Stimulated activated naive CD4-positive, alpha-beta T cell treated with Interleukin-2 at 50 U/mL for 16 hours (primary cell): ENCODE results near the gene CYBA.

Source experiments
- DNase-seq: peaks from one replicate; lab custom pipeline; 2025; lab: John Stamatoyannopoulos, UW

Gene CYBA

DNA sequence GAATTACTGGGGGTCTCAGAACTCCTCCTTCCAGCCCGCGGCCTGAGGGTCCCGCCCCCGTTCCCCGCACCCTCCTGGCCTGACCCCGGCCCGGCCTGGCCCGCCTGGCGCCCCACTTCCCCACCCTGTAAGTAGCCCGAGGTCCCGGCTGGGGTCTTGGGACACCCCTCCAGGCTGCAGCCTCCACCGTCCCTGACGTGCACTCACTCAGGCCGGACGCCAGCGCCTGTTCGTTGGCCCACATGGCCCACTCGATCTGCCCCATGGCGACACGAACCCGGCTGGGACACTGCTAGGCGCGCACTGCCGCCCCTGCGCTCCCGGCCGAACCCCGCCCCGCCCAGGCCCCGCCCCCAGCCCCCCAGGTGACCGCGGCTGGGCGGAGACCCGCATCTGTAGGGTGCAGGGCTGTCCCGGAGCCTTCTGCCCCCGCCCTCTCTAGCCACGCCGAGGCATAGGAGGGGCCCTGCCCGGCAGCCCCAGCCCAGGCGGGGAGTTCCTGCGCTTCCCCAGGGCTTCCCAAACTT, at the start of gene CYBA:
TSS of gene CYBA (minus strand) at position 305 of the 527 bp plus-strand sequence. CDS start at position 265, 40 bp downstream.
- peak; percentile 78 for DNase-seq

DNA sequence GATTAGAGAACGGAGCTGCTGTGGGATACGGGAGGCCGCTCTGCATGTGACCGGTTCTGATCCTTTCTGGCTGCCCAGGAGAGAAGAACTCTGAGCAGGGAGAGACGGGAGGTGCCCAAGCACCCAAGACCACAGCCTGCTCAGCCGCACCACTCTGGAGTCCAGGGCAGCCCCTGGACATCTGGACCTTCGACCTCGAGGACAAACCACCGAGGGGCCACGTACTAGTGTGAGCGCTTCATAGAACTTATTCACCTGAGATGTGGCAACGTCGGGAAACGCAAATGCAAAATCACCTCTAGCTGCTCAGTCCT, 49.4 kb upstream of the CYBA start:
- peak; percentile 23 for DNase-seq

DNA sequence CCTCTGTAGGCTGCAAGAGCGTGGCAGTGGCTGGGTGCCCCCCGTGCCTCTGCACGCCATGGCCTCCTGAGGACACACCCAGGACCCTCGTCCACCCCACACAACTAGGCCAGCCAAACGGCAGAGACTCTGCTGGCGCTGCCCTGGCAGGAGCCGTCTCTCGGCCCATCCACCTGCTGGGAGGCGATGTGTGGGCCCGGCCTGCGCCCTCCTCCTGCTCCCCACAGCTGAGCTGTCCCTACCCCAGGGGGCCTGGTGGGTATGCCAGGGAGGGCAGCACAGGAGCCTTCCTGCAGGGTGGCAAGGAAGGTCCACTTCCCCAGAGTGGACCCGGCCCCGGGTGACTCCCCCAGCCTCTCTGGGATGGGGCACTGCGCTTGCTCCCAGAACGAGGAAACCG, 48.3 kb upstream of the CYBA start:
- no peak for DNase-seq

DNA sequence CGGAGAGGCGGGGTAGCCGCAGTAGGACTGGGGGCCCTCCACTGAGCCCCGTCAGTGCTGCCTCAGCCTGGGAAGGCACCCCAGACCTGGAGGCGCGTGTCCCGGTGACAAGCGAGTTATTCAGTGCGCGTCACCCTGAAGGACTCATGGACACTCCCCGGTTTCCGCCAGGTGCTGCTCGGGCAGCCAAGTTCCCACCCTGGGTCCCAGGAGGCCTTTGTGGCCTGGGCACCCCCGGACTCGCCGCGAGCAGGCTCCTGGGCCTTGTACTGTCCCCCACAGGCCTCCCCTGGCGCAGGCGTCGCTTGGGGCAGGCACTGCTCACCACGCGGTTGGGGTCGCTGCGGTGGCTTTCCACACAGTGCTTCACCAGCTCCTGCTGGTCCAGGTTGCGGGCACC, 47.8 kb upstream of the CYBA start:
- DNase-seq: no peak

DNA sequence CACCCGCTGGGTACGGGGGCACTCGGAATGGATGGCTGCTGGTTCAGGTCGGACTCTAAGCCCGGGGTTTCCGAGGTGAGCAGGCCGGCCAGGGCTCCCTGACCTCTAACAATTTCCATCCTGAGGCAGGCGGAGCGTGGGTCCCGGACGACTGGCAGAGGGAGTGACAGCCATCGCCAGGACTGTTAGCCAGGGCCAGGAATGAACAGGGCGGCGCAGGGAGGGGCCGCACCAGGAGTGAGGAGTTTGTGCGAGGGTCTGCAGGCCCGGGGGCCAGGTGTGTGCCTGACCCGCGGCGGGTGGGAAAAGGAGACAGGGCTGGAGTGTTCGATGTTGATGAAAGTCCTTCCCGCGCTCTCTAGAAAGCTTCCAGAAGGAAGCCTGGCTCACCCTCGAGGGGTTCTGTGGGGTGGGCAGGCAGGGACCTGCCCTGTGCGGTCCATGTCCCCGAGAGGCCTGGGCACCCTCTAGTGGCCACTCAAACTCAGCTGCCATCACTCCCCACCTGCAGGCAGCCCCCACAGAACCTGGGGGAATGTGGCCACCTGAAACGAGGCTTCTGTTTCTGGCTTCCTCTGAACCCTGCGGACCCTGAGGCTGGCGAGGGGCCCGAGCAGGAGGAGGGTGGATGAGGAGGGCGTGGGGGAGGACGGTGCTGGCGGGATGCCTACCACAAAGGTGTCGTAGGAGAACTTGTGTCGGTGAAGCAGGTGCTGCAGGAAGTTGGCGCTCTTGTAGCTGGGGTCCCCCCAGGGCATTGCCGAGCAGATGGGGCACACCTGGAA, 47.2 kb upstream of the CYBA start:
- no peak for DNase-seq

DNA sequence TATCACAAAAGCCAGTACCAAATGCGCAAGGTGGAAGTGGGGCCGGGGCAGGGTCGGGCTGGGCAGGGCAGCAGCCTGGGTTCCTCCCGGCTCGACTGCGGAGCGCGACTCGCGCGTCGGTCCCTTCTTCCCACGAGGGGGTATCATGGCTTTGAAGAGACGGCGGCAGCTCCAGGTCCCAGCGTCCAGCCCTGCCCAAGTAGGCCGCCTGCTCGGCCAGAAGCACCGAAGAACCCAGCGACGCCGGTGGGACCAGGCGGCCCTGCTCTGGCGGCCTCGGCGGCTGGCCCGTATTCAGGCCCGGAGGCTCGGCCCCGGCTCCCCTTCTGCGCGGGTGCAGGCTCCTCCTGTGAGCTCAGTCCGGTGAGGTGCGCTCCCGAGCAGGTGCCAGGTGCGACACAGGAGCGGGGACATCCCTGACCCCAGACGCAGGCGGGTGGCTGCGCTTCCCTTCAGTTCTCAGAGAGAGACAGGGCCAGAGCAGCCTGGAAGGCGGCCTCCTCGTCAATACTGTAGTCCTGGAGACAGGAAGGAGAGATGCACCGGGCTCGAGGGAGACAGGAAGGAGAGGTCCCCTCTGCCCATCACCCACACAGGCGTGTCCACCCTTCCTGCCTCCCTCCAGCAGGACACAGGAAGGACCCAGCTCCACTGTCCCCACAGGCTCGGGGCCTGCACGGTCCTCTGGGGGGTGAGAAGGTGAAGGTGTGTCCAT, 46.4 kb upstream of the CYBA start:
- DNase-seq: no peak

DNA sequence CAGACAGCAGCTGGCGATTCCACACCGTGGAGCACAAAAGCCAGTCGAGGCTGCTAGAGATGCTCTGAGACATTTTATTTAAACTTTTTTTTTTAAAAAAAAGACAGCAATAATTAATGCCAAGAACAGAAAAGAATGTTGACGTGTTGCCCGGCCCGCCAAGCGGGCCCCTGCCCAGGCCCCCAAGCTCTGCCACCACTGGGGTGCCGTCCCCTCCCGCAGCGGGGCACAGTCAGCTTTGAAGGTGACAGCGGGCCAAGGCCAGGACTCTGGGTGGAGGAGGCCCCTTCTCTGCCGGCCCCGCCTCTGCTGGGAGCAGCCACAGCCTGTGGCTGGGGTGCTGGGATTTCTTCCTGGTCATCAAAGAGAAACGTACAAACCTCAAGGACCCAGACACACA, 45.6 kb upstream of the CYBA start:
- no peak for DNase-seq

DNA sequence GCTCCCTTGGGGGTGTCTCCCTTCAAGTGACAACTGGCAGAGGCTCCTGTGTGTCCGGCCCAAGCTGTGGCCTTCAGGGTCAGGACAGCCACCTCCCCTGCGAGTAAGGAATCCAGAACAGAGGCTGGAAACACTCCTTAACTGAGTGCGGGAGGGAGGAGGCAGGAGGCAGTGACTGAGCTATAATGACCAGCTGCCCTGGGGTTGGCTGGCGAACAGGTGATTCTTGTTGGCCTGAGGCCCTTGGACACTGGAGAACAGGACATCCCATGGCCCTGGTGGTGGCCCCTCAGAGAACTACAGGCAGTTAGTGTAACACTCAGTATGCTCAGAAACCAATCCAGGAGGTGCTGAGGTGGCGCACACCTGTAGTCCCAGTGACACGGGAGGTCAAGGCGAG, 44.9 kb upstream of the CYBA start:
- no peak for DNase-seq

DNA sequence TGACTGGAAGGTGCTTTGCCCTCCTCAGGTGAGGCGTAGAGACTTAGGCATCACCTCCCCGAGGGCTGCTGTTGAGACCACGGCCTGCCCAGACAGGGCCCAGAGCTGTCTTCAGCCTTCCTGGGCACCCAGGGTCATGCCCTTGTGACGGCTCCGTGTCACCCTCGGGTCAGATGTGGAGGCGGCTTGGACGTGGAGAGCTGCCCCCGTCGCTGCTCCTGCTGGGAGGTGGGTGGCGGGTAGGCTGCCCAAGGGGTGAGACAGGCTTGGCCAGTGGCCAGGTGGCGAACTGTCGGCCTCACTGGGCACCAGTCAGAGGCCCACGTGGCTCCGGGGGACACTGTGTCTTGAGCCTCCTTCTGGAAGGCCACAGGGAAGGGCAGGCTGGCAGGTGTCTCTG, 44.4 kb upstream of the CYBA start:
- no peak for DNase-seq

DNA sequence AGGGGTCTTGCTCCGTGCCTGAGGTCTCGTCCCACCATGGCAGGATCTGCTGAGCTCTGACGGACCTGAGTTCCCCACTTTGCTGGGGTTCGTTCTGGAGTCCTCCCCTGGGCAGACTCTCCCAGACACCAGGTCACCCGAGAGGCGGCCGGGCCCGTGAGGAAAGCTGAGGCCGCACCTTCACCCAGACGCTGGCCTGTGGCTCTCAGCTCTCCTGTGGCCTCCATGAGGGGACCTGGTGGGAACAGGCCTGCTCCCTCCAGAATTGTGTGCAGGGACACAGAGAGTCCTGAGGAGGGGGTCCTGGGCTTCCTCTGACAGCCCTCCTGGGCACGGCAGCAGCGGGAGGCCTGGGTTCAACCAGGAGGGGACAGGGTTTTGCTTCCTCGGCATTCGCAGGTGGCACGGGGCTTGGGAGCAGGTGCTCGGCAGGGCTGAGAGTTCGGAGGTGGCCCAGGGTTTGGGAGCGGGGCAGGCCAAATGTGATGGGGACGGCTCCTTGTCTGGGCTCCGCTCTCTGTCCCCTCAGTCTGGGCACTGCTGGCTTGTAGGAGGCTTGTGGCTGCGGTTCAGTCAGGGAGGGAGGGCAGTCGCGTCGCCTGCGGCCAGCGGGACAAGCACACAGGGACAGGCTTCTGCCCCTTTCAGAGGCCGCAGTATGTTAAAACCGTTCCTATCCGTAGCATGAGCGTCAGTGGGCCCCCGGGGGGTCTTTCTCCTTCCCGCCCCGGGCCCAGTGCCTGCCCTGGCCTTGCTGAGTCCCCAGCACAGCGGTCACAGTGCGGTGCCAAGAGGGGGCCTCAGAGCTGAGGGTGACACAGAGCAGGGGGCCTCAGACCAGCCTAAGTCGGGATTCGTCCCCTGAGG, 43.6 kb upstream of the CYBA start:
- no peak for DNase-seq

DNA sequence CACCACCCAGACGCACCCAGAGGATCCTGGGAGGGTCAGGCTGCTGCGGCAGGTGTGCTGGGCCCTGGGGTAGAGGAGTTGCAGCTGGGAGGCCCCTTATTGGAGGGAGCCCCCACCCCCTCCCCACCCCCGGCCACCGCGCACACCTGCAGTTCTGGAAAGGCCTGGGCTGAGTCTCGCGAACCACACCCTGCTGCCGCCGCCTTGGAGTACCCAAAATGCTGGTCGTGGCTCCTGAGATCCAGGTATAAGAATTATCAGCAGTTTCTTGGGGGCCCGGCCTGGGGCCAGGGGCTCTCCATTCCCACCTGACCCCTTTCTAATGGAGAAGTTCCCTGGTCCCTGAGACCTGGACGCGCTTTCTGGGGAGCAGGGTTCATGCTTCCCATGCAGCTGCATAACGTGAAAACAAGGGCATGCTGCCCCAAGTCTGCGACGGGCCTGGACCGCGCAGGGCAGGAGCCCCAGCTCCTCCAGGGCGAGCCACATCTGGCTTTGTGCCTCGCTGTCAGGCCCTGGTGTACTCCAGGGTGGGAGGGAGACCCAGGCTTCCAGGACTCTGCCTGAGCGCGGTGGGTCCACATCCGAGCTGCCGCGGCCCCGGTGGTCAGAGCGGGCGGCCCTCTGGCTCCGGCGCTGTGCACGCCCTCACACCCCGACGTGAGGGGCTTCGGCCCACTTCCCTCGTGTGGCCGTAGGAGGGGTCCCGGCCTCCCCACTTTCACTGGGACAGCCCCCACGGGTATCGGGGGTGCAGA, 42.7 kb upstream of the CYBA start:
- DNase-seq: no peak

DNA sequence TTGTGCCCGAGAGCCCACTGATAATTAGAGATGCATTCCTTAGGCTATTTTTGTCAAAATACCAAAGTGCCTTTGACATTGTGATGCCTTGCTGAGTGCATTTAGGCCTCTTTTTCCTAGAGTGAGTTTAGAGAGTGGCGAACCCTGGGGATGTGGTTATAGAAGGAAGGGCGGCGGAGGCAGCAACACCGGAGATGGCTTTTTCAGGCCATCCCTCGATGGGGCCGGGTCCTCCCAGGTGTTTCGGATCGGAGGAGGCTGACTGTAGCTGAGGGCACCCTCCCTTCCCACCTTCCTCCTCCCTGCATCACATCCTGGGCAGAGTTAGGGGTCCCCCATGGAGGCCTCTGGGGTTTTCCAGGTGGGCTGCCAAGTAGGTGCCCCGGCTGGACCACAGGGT, 42.0 kb upstream of the CYBA start:
- no peak for DNase-seq

DNA sequence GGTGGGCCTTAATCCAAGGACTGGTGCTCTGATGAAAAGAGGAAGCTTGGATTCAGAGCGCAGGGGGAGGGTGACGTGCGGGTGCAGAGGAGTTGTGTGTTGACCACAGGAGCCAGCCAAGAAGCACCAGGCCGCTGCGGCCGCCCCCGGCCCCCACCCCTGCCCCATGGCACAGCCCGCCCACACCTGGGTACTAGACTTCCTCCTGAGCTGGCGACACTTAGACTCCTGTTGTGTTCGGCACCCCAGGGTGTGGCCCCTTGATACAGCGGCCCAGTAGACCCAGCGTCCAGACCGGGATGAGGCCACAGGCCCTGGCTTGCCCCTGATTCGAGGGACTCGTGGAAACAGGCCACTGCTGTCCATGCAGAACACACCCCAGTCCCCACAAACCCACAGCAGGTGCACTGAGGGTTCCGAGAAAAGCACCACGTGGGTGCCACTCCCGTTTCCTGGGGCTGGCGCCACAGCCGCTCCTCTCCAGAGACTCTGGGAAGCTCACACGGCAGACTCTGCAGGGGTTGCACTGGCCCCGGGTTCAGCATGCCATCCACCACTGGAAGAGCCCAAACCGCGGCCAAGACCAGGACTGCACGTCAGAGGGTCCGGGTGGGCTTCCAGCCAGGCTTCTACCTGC, 41.2 kb upstream of the CYBA start:
- DNase-seq: peak; percentile 18

DNA sequence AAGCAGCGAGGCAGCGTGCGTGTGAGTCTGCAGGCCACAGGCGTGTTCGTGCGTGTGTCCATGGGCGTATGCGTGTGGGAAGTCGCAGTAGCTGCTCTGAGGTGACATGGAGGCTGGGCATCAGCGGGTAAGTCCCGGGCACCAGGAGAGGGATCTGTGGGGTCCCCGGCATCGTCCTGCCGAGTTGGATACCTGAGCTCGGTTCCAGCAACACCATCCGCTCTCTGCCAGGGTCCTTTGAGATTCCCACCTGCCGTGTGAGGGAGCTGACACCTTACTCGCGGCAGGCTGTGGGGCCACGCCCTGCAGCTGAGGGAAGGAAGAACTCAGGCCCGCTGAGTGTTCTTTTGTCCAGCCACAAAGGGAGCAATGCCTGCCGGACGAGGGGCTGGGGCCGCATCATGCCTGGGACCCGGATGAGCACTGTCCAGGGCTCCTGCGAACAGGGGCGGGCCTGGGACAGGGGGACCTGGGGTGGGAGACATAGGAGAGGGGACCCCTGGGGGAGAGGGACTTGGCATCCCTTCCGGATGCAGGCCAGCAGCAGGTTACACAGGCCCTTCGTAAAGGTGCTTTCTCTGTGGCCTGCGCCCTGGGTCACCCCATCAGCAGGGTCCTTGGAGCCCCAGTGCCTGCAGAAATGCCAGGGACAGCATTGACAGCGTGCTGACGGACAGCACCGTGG, 40.4 kb upstream of the CYBA start:
- DNase-seq: no peak

DNA sequence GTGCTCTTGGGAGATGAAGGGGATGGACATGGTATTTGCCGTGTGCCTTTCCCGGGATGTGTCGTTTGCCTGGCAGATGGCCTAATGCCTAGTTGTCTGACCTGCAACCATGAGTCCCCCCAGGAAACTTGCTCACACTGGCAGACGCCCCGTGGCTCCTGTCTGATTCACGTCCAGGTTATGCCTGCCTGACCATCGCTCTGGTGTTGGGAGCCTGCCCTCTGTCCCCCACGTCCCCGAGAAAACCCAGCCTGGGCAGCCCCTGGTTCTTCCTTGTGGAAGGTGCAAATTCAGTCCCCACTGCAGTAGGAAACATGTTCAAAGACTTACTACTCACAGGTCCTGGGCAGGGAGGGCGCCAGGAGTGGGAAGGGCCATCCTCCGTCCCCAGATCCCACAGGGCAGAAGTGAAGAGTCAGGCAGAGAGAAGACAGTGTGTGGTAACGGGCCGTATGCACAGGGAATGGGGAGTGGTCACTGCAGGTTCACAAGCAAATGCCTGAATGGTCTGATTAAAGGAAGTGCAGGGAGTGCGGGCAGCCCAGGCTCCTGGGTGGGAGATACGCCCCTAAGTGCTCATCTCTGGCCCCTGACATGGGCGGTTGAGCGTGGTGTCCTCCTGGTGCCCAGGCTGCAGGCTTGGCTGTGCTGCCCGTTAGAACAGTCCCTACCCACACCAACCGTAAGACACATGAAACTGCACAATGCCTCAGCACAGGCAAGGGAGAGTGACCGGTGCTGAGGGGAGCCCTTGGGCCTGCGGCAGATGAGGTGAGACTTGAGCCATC, 39.7 kb upstream of the CYBA start:
- DNase-seq: no peak

DNA sequence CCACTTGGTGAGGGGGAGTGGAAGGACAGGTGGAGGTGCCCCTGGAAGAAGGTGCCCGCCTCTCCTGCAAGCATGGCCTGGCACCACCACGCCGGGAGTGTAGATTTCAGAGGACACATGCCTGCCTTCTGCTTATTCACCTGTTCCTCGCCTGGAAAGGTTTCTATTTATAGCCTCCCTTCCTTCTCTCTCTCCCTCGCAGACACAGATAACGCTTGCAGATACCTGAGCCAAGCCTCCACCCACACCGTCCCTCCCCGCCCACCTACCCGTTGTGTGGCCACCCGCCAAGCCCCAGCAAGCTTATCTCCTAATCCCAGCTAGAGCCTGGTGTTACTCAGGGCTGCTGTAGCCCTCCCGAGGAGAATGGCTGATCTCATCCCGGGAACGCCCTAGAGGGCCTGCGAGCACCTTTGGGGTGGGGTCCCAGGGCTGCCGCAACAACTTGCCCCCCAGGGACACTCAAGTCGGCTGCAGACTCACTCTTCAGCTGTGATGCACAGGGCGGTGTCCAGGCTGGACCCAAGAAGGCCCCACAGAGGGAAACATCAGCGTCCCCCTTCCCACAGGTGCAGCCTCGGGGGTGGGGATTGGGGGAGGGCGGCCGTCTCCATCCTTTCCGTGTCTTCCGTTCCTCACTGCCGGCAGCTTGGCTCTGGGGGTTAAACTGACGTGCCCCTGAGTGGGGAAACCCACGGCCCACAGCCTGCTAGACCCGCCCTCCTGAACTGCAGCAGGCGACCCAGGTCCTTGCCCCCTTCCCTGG, 37.3 kb upstream of the CYBA start:
- no peak for DNase-seq

DNA sequence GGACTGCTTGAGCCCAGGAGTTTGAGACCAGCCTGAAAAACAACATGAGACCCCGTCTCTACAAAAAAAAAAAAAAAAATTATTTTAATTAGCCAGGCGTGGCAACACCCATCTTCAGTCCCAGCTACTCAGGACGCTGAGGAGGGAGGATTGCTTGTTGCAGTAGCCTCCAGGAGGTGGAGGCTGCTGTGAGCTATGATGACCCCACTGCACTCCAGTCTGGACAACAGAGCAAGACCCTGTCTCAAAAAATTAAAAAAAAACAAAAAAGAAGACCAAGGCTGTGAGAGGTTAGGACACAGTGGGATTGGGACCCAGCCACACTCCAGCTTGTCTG, 36.8 kb upstream of the CYBA start:
- DNase-seq: no peak

DNA sequence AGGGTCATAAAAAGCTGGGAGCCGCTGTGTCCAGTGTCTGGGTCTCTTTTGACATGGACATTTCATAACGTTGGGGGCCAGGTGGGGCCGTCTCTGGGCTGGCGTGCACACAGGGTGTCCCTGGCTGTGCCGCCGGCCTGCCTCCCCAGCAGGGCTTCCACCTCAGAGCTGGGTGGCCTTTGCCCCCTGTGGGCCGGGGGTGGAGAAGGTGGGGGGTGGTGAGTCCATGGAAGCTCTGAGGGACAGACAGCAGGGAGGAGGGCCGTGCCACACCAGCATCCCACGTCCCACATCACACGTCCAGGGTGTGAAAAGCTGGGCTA, 36.4 kb upstream of the CYBA start:
- no peak for DNase-seq

DNA sequence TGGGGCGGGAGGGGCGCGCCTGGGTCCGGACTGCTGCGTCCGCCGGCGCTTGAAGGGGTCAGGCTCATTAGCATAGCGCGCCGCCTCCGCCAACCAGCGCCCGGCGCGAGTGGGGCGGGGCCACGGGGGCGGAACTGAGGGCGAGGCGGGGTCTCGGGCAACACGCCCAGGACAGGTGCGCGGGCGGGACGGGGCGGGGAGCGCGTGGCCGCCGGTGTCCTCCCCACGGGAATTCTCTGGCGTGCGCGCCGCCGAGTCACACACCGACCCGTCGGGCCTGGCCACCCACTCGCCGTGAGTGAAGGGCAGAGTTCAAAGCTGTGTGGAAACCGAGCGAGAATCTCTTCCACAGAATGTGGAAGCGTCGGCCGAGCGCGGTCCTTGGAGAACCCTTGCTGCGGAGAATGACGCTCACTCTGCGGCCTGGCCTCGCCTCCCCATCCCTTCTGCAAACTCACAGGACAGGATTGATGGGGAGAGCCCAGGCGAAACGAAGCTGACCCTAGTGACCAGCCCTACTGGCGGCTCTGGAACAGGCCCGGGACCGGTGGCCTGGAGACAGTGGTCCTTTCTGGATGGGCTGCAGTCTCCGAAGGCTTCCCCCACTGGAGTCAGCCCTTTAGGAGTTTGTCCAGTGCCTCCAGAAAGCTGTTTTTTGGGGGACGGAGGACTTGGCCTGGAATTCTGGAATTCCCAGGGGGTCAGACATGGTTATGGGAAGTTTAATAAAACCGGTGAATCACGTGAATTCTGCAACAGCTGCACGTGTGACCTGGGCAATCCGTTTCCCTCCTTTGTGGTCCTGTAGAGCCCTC, 35.8 kb upstream of the CYBA start, which contains the start of gene SNAI3:
TSS of gene SNAI3 (minus strand) at position 69 of the 815 bp plus-strand sequence. CDS start 101 bp downstream, outside the sequence.
- DNase-seq: peak; percentile 87
